Activated CD4-positive, alpha-beta memory T cell treated with anti-CD3 and anti-CD28 coated beads, Interleukin-2, amount 10 ng/mL, durations not matched to agents 7 days and 5 days (primary cell): Measurements from ENCODE around the gene NPS. TPM values are rescaled to one million over a fixed set of nuclear protein-coding genes. Genes with fewer than 3 reads are reported as not detected.

Experiments used
- CTCF ChIA-PET: fragments of 350-600 bp; sonication (Branson Sonifier 250); formaldehyde crosslinking; loops from one replicate; lab custom pipeline; 2021; ENCODE audit warnings: antibody characterized with exemption, inconsistent platforms; lab: Charles Lee
- POLR2A ChIA-PET: fragments of 350-600 bp; sonication (Branson Sonifier 250); formaldehyde crosslinking; loops from one replicate; lab custom pipeline; 2021; ENCODE audit warnings: antibody characterized with exemption; lab: Charles Lee
- DNase-seq: peaks from one replicate; pipeline ENCODE4 v3.0.0-alpha.2; 2020
- H3K27ac Mint-ChIP-seq: one replicate; pipeline ENCODE4 v1.8.0; 2021; ENCODE audit warnings: mild to moderate bottlenecking, mixed read lengths
- H3K27me3 Mint-ChIP-seq: one replicate; pipeline ENCODE4 v1.8.0; 2021; ENCODE audit warnings: mixed read lengths
- H3K36me3 Mint-ChIP-seq: one replicate; pipeline ENCODE4 v1.8.0; 2021; ENCODE audit warnings: low read depth, mixed read lengths
- H3K4me1 Mint-ChIP-seq: one replicate; pipeline ENCODE4 v1.8.0; 2021; ENCODE audit warnings: mixed read lengths
- H3K4me3 Mint-ChIP-seq: one replicate; pipeline ENCODE4 v1.8.0; 2021; ENCODE audit warnings: mild to moderate bottlenecking, mixed read lengths
- H3K9me3 Mint-ChIP-seq: one replicate; pipeline ENCODE4 v1.8.0; 2021; ENCODE audit warnings: mixed read lengths
- total RNA-seq, 2 experiments: library from RNA; stranded (reverse); gene quantifications; one replicate each; pipeline ENCODE4 v1.2.3, GENCODE V29; 2021

Gene NPS
- not detected for total RNA-seq

- no peaks in the 10 kb centered on the region for H3K36me3 Mint-ChIP-seq
- H3K4me3 Mint-ChIP-seq, result no peak within 1 kb of the TSS
- DNase-seq, result no peak
- ChIA-PET CTCF (no interaction called here), POLR2A (no interaction called here)
- H3K4me1 Mint-ChIP-seq, result no peaks in the 10 kb centered on the region
- H3K27ac Mint-ChIP-seq, result no peak within 1 kb of the TSS
- H3K27me3 Mint-ChIP-seq, result no peaks in the 10 kb centered on the region
- peaks cover 2% of the 10 kb centered on the region for H3K9me3 Mint-ChIP-seq
Measured at GRCh38 chr10:127549009-127549408, at the start of gene NPS. Gene NPS (plus strand): TSS chr10:127549309. CDS start chr10:127549369, 60 bp downstream.

- Mint-ChIP-seq H3K36me3 (no peaks in the 10 kb centered on the region), H3K4me1 (no peaks in the 10 kb centered on the region), H3K9me3 (no peaks in the 10 kb centered on the region), H3K27me3 (no peaks in the 10 kb centered on the region), H3K27ac (no peak overlapping the region), H3K4me3 (no peak overlapping the region)
- POLR2A ChIA-PET, result no interaction called here
- CTCF ChIA-PET, result no interaction called here
- DNase-seq, result no peak
Measured at GRCh38 chr10:127500127-127500526, 49.0 kb upstream of the NPS start.

- no peak overlapping the region for H3K27ac Mint-ChIP-seq
Measured at GRCh38 chr10:127506094-127506493, 43.0 kb upstream of the NPS start.

GRCh38 chr10:127522298-127522697, 26.8 kb upstream of the NPS start:
- no peaks in the 10 kb centered on the region for H3K36me3 Mint-ChIP-seq
- ChIA-PET POLR2A (no interaction called here), CTCF (no interaction called here)
- no peaks in the 10 kb centered on the region for H3K9me3 Mint-ChIP-seq
- no peak overlapping the region for H3K4me3 Mint-ChIP-seq
- no peaks in the 10 kb centered on the region for H3K4me1 Mint-ChIP-seq
- H3K27me3 Mint-ChIP-seq, result no peaks in the 10 kb centered on the region
- H3K27ac Mint-ChIP-seq, result no peak overlapping the region
- DNase-seq, result no peak

More at GRCh38 chr10:127506094-127506493, 43.0 kb upstream of the NPS start:
- ChIA-PET POLR2A (no interaction called here), CTCF (no interaction called here)
- H3K27me3 Mint-ChIP-seq, result no peaks in the 10 kb centered on the region
- no peak for DNase-seq
- H3K36me3 Mint-ChIP-seq, result no peaks in the 10 kb centered on the region
- no peaks in the 10 kb centered on the region for H3K9me3 Mint-ChIP-seq
- H3K4me1 Mint-ChIP-seq, result no peaks in the 10 kb centered on the region
- H3K4me3 Mint-ChIP-seq, result no peak overlapping the region

- Mint-ChIP-seq H3K9me3 (no peaks in the 10 kb centered on the region), H3K27me3 (no peaks in the 10 kb centered on the region), H3K4me3 (no peak overlapping the region), H3K4me1 (no peaks in the 10 kb centered on the region), H3K36me3 (no peaks in the 10 kb centered on the region), H3K27ac (no peak overlapping the region)
- no peak for DNase-seq
- ChIA-PET POLR2A (no interaction called here), CTCF (no interaction called here)
Measured at GRCh38 chr10:127523476-127523875, 25.6 kb upstream of the NPS start.

- ChIA-PET POLR2A (no interaction called here), CTCF (no interaction called here)
- Mint-ChIP-seq H3K27me3 (no peaks in the 10 kb centered on the region), H3K4me3 (no peak overlapping the region), H3K36me3 (no peaks in the 10 kb centered on the region), H3K4me1 (no peaks in the 10 kb centered on the region), H3K27ac (no peak overlapping the region), H3K9me3 (no peaks in the 10 kb centered on the region)
- DNase-seq, result no peak
Measured at GRCh38 chr10:127524229-127524628, 24.9 kb upstream of the NPS start.

GRCh38 chr10:127524908-127525665, 24.0 kb upstream of the NPS start:
- no peak for DNase-seq
- Mint-ChIP-seq H3K27me3 (no peaks in the 10 kb centered on the region), H3K9me3 (no peaks in the 10 kb centered on the region), H3K4me1 (no peaks in the 10 kb centered on the region), H3K27ac (no peak overlapping the region), H3K4me3 (no peak overlapping the region), H3K36me3 (no peaks in the 10 kb centered on the region)
- POLR2A ChIA-PET, result no interaction called here
- CTCF ChIA-PET, result no interaction called here

GRCh38 chr10:127525686-127526085, 23.4 kb upstream of the NPS start:
- CTCF ChIA-PET, result no interaction called here
- Mint-ChIP-seq H3K4me1 (no peaks in the 10 kb centered on the region), H3K4me3 (no peak overlapping the region), H3K27me3 (no peaks in the 10 kb centered on the region), H3K36me3 (no peaks in the 10 kb centered on the region), H3K9me3 (no peaks in the 10 kb centered on the region), H3K27ac (no peak overlapping the region)
- DNase-seq, result no peak
- POLR2A ChIA-PET, result no interaction called here

- no peak overlapping the region for H3K4me3 Mint-ChIP-seq
- no peak for DNase-seq
- H3K4me1 Mint-ChIP-seq, result no peaks in the 10 kb centered on the region
- POLR2A ChIA-PET, result no interaction called here
- no peak overlapping the region for H3K27ac Mint-ChIP-seq
- no peaks in the 10 kb centered on the region for H3K9me3 Mint-ChIP-seq
- CTCF ChIA-PET, result no interaction called here
- H3K36me3 Mint-ChIP-seq, result no peaks in the 10 kb centered on the region
- no peaks in the 10 kb centered on the region for H3K27me3 Mint-ChIP-seq
Measured at GRCh38 chr10:127526161-127526560, 22.9 kb upstream of the NPS start.

GRCh38 chr10:127527320-127527719, 21.8 kb upstream of the NPS start:
- H3K27ac Mint-ChIP-seq, result no peak overlapping the region
- no peak overlapping the region for H3K4me3 Mint-ChIP-seq
- H3K9me3 Mint-ChIP-seq, result peaks cover 2% of the 10 kb centered on the region
- ChIA-PET CTCF (interaction anchor here (0.9 kb wide), 1 partner anchor 284 kb away, joined by 3 read pairs; no protein-coding TSS in a partner anchor), POLR2A (no interaction called here)
- DNase-seq, result no peak
- no peaks in the 10 kb centered on the region for H3K36me3 Mint-ChIP-seq
- no peaks in the 10 kb centered on the region for H3K27me3 Mint-ChIP-seq
- H3K4me1 Mint-ChIP-seq, result no peaks in the 10 kb centered on the region

GRCh38 chr10:127527891-127528290, 21.2 kb upstream of the NPS start:
- H3K4me3 Mint-ChIP-seq, result no peak overlapping the region
- no peaks in the 10 kb centered on the region for H3K36me3 Mint-ChIP-seq
- no peak for DNase-seq
- no peaks in the 10 kb centered on the region for H3K4me1 Mint-ChIP-seq
- H3K27ac Mint-ChIP-seq, result no peak overlapping the region
- ChIA-PET CTCF (interaction anchor here (0.9 kb wide), 1 partner anchor 284 kb away, joined by 3 read pairs; no protein-coding TSS in a partner anchor), POLR2A (no interaction called here)
- H3K9me3 Mint-ChIP-seq, result peaks cover 2% of the 10 kb centered on the region
- H3K27me3 Mint-ChIP-seq, result no peaks in the 10 kb centered on the region

GRCh38 chr10:127532193-127532592, 16.9 kb upstream of the NPS start:
- CTCF ChIA-PET, result no interaction called here
- POLR2A ChIA-PET, result no interaction called here
- no peak overlapping the region for H3K27ac Mint-ChIP-seq
- no peaks in the 10 kb centered on the region for H3K27me3 Mint-ChIP-seq
- H3K4me1 Mint-ChIP-seq, result no peaks in the 10 kb centered on the region
- H3K36me3 Mint-ChIP-seq, result no peaks in the 10 kb centered on the region
- peaks cover 2% of the 10 kb centered on the region for H3K9me3 Mint-ChIP-seq
- no peak overlapping the region for H3K4me3 Mint-ChIP-seq
- DNase-seq, result no peak

GRCh38 chr10:127532659-127533058, 16.4 kb upstream of the NPS start:
- Mint-ChIP-seq H3K36me3 (no peaks in the 10 kb centered on the region), H3K27ac (no peak overlapping the region), H3K9me3 (peaks cover 2% of the 10 kb centered on the region), H3K4me3 (no peak overlapping the region), H3K27me3 (no peaks in the 10 kb centered on the region), H3K4me1 (no peaks in the 10 kb centered on the region)
- DNase-seq, result no peak
- ChIA-PET CTCF (no interaction called here), POLR2A (no interaction called here)

- Mint-ChIP-seq H3K27ac (no peak overlapping the region), H3K27me3 (no peaks in the 10 kb centered on the region), H3K4me1 (no peaks in the 10 kb centered on the region), H3K4me3 (no peak overlapping the region), H3K9me3 (peaks cover 2% of the 10 kb centered on the region), H3K36me3 (no peaks in the 10 kb centered on the region)
- ChIA-PET CTCF (no interaction called here), POLR2A (no interaction called here)
- DNase-seq, result no peak
Measured at GRCh38 chr10:127534074-127534473, 15.0 kb upstream of the NPS start.
